Heart left ventricle (tissue), 13 donors: Measurements from ENCODE around the gene MBP.

ENCODE experiments used
- POLR2A ChIP-seq, 2 donors: fragments of 450-650 bp; IDR thresholded peaks; one replicate each; pipeline ENCODE4 v1.6.1; 2017; ENCODE audit warnings: antibody characterized with exemption in 2 of 2, mild to moderate bottlenecking in 2 of 2, moderate library complexity in 2 of 2
- TF ChIP-seq, protein P1 (sequence below), 12 donors: fragments of 200-600 bp; sonication (generic) in 4 of 12; IDR thresholded peaks; one replicate each; pipeline versions ENCODE4 v1.5.0 to v1.8.0; 2018 to 2022; ENCODE audit warnings: antibody characterized with exemption in 12 of 12, mild to moderate bottlenecking in 5 of 12
- donor health status: ischemic (EF 13 %, LVEDD 7.1; RV severe dilation, severe dysfunction).
- donor health status: DM: no; HTN: yes; CAD: no.
- donor health status: DM: no; HTN: no; CAD: no.
- donor health status: ischemic (EF 25% LVEDD 6.9; RV normal size, moderate dysfunction).
- donor health status: ischemic (EF 25% LVEDD 5.7; RV mildly dilated, moderate dysfunction).
- donor health status: ischemic (EF 35%, LVEDD 5.7; RV mildly dilated, moderate dysfunction).
- donor health status: nonischemic (EF 11% LVEDD 7.7; RV severe dilation, severe dysfunction).
- donor health status: DM: yes; HTN: yes; CAD: no.
- donor health status: PGD.
- donor health status: ischemic (EF 29% LVEDD 5.4; RV normal size, mild dysfunction).
- donor health status: nonischemic (EF 23%, LVEDD 6.1; RV moderate dilation, normal function).

DNA sequence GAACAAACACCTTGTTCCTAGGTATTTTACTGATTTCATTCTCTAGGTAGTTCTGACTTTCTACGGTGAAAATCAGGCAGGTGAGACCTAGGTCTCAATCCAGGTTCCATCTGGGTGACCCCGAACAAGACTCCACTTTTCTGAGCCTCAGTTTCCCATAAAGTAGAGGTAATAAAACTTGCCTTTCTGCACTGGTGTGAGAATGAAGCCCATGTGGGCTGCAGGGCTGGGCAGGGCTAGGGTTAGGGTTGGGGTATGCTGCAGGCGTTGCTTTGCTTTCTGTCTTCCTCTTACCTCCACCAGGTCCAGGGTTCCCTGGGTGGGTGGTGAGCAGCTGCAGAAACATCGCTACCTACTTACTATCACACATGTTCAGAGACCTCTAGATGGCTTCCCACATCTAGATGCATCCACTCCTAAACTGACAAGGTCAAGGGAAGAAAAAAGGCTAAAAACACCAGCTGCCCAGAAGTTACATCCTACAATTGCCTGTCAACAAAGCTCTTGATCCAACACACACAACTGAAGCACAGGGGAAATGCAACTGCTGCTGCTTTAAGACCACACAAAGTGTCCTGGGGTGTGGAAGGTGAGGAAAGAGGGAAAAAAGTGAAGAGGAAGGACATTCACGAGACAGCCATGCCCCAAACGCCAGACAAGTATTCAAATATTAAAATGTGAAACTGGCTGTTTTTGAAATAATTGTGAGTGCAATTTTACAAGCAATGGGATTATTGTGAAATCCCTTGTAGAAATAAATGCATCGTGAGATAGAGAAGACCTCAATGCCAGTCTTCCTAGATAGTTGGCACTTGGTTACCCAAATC lies 23.5 kb downstream of the MBP start:
- TF ChIP-seq, protein P1, sequence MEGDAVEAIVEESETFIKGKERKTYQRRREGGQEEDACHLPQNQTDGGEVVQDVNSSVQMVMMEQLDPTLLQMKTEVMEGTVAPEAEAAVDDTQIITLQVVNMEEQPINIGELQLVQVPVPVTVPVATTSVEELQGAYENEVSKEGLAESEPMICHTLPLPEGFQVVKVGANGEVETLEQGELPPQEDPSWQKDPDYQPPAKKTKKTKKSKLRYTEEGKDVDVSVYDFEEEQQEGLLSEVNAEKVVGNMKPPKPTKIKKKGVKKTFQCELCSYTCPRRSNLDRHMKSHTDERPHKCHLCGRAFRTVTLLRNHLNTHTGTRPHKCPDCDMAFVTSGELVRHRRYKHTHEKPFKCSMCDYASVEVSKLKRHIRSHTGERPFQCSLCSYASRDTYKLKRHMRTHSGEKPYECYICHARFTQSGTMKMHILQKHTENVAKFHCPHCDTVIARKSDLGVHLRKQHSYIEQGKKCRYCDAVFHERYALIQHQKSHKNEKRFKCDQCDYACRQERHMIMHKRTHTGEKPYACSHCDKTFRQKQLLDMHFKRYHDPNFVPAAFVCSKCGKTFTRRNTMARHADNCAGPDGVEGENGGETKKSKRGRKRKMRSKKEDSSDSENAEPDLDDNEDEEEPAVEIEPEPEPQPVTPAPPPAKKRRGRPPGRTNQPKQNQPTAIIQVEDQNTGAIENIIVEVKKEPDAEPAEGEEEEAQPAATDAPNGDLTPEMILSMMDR (IDR thresholded peaks at IDR 0.05), result no peak
- TF ChIP-seq POLR2A (IDR thresholded peaks at IDR 0.05), result no peak
